B cell (primary cell): ENCODE data around the gene MFGE8. TPM values are rescaled to one million over a fixed set of nuclear protein-coding genes. Genes with fewer than 3 reads are reported as not detected.

Experiments
- ATAC-seq: fragments of 200-7000 bp; cut with Tn5 transposase; one replicate; pipeline ENCODE4 v1.10.0; 2021; ENCODE audit warnings: low read depth, mild to moderate bottlenecking, moderate number of reproducible peaks, moderate library complexity
- CTCF ChIA-PET: fragments of 350-600 bp; sonication (Branson Sonifier 250); formaldehyde crosslinking; loops from one replicate; lab custom pipeline; 2021; ENCODE audit warnings: antibody characterized with exemption, inconsistent platforms; lab: Charles Lee
- POLR2A ChIA-PET: fragments of 350-600 bp; sonication (Branson Sonifier 250); formaldehyde crosslinking; loops from one replicate; lab custom pipeline; 2021; ENCODE audit warnings: antibody characterized with exemption; lab: Charles Lee
- DNase-seq: peaks from one replicate; pipeline ENCODE4 v3.0.0; 2013
- H2AFZ ChIP-seq: 2 replicates; pipeline ENCODE4 v1.6.1; 2012; ENCODE audit warnings: mild to moderate bottlenecking, low read depth, low read length; ENCODE audit not compliant: insufficient read depth, poor library complexity, severe bottlenecking
- H3K27ac ChIP-seq, 2 donors: 1 replicate in 1 of 2; 2 replicates in 1 of 2; pipeline ENCODE4 v1.5.1; 2012 to 2013; ENCODE audit warnings: low read length in 2 of 2, mild to moderate bottlenecking in 2 of 2, moderate library complexity in 1 of 2
- H3K27me3 ChIP-seq, 4 experiments: fragments of 200-600 bp in 1 of 4; sonication (generic) in 1 of 4; replicated peaks in 1 of 4; 1 replicate in 2 of 4; 2 replicates in 2 of 4; pipeline versions ENCODE4 v1.6.1 to v1.7.0; 2013 to 2016; ENCODE audit warnings: low read length in 3 of 4, mild to moderate bottlenecking in 2 of 4, mixed read lengths in 1 of 4, moderate library complexity in 1 of 4; ENCODE audit not compliant: insufficient read depth in 4 of 4, control insufficient read depth in 3 of 4; ENCODE audit errors: control extremely low read depth in 1 of 4
- H3K36me3 ChIP-seq, 2 experiments: replicated peaks in 1 of 2; 1 replicate in 1 of 2; 2 replicates in 1 of 2; pipeline versions ENCODE4 v1.6.1 to v1.7.1; 2013; ENCODE audit warnings: low read length in 1 of 2; ENCODE audit not compliant: insufficient read depth in 2 of 2, control insufficient read depth in 1 of 2; ENCODE audit errors: control extremely low read depth in 1 of 2, extremely low read depth in 1 of 2
- H3K4me1 ChIP-seq, 2 donors: fragments of 200-600 bp in 1 of 2; sonication (generic) in 1 of 2; 1 replicate in 1 of 2; 2 replicates in 1 of 2; pipeline versions ENCODE4 v1.5.1 to v1.6.1; 2013 to 2017; ENCODE audit warnings: low read length in 2 of 2; ENCODE audit not compliant: control insufficient read depth in 2 of 2, insufficient read depth in 2 of 2
- H3K4me2 ChIP-seq: replicated peaks from 2 replicates; pipeline ENCODE3; 2012; ENCODE audit warnings: mild to moderate bottlenecking, low read depth, low read length; ENCODE audit not compliant: poor library complexity, severe bottlenecking
- H3K4me3 ChIP-seq, 5 experiments: fragments of 200-600 bp in 1 of 5; sonication (generic) in 1 of 5; 1 replicate in 3 of 5; 2 replicates in 2 of 5; pipeline versions ENCODE4 v1.5.1 to v1.7.0; 2011 to 2016; ENCODE audit warnings: low read length in 4 of 5, mild to moderate bottlenecking in 4 of 5, low read depth in 2 of 5, control low read depth in 1 of 5, moderate library complexity in 1 of 5; ENCODE audit not compliant: insufficient read depth in 1 of 5; ENCODE audit errors: control extremely low read depth in 1 of 5, extremely low read depth in 1 of 5
- H3K79me2 ChIP-seq: fragments of 200-600 bp; sonication (generic); one replicate; pipeline ENCODE4 v1.6.0; 2016; ENCODE audit warnings: low read length; ENCODE audit not compliant: control insufficient read depth, insufficient read depth
- H3K9ac ChIP-seq: fragments of 200-600 bp; sonication (generic); 2 replicates; pipeline ENCODE4 v1.6.1; 2017; ENCODE audit warnings: mild to moderate bottlenecking, low read length, moderate library complexity
- H3K9me3 ChIP-seq, 3 donors: one replicate each; pipeline versions ENCODE4 v1.6.1 to v1.7.1; 2013; ENCODE audit warnings: low read length in 2 of 3; ENCODE audit not compliant: control insufficient read depth in 2 of 3, insufficient read depth in 1 of 3; ENCODE audit errors: control extremely low read depth in 1 of 3
- H4K20me1 ChIP-seq: 2 replicates; pipeline ENCODE4 v1.6.0; 2012; ENCODE audit warnings: mild to moderate bottlenecking, low read length; ENCODE audit not compliant: insufficient read depth, control insufficient read depth, poor library complexity, severe bottlenecking
- H3K27ac Mint-ChIP-seq: one replicate; pipeline ENCODE4 v1.8.0; 2021; ENCODE audit warnings: mixed read lengths
- H3K27me3 Mint-ChIP-seq: one replicate; pipeline ENCODE4 v1.8.0; 2021; ENCODE audit warnings: mixed read lengths
- H3K4me1 Mint-ChIP-seq: one replicate; pipeline ENCODE4 v1.8.0; 2021; ENCODE audit warnings: mixed read lengths
- H3K4me3 Mint-ChIP-seq: one replicate; pipeline ENCODE4 v1.8.0; 2021; ENCODE audit warnings: mixed read lengths
- H3K9me3 Mint-ChIP-seq: one replicate; pipeline ENCODE4 v1.8.0; 2022; ENCODE audit warnings: mixed read lengths; ENCODE audit not compliant: insufficient read depth
- EZH2 ChIP-seq: IDR thresholded peaks from 2 replicates; pipeline ENCODE4 v1.6.1; 2012; ENCODE audit warnings: borderline replicate concordance, low read depth, mild to moderate bottlenecking, moderate library complexity, low read length; ENCODE audit not compliant: insufficient read depth, poor library complexity, severe bottlenecking
- WGBS: methylation state at CpG from one replicate; pipeline ENCODE4 v1.1.5; 2013; ENCODE audit warnings: missing lambda C conversion rate; ENCODE audit not compliant: insufficient coverage; 5-methylcytosine and 5-hydroxymethylcytosine counted together
- intact Hi-C: fragments of 100-400 bp; cut with micrococcal nuclease; formaldehyde crosslinking; loops from one replicate; pipeline ENCODE4 v1.10.0; 2022
- polyA plus RNA-seq: library from polyadenylated mRNA; depleted of rRNA; stranded (reverse); fragments of >200 nt; gene quantifications from 2 replicates; pipeline ENCODE4 v1.2.3, GENCODE V29; 2012
- total RNA-seq, 2 donors: library from RNA; stranded (reverse); fragments of 120-200 nt in 1 of 2; gene quantifications; 1 replicate in 1 of 2; 2 replicates in 1 of 2; pipeline versions ENCODE4 v1.2.3 to v1.2.4, GENCODE V29; 2013 to 2022
- TF ChIP-seq, protein P1 (sequence below): fragments of 200-600 bp; IDR thresholded peaks from one replicate; pipeline ENCODE4 v1.8.0; 2022; ENCODE audit warnings: antibody characterized with exemption, mild to moderate bottlenecking

MFGE8 gene
- total and polyA plus RNA-seq, 2 donors (not counting 1 experiment from before 2014, with no cell fraction given): 18.9 to 28.8 TPM

DNA sequence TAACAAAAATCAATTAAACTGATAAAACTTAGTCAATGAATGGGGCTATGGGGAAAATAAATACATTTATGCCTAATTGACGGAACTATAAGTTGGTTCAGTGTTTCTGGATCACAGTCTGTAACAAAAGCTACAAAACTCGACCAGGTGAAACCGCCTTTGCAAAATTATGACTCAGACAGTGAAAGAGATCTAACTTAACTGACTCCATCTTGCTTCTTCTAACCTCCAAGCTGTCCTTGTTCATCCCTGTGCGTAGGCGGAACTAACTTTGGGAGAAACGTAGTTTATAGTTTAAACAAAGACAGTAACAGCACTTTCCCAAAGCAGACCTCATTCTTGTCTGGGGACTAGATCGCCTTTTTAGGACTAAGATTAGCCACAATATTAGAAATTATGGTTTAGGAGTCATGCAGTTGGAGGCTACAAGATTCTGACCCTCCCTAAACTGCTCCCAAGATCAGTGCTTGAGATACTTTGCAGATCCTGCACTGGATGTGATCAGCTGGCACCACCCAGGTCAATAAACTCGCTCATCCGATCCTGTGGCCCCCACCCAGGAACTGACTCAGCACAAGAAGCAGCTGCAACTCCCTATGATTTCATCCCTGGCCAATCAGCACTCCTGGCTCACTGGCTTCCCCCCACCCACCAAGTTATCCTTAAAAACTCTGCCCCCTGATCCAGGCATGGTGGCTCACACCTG lies 7.2 kb upstream of the MFGE8 start:
- H3K27me3 Mint-ChIP-seq: peaks cover 52% of the 10 kb centered on the region
- H3K9ac ChIP-seq: no peak overlapping the region

DNA sequence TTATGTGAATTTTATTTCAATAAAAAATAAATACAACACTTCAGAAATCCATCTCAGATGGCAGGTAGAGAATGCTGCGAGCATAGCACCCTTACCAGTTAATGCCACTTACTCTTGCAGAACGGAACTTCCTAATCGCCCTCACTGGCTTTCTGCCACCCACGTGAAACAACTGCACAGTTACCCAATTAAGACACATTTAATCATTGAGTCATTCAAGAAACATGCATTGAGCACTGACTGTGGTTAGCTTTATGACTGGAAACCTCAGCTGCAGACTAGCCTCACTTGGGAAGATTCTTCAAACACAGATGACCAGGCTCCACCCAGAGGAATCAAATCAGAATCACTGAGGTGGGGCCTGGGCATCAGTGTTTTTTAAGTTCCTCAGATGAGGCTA lies 5.6 kb upstream of the MFGE8 start:
- DNase-seq (no peak), ATAC-seq (no peak)
- WGBS: 53% methylated on average over 4 of the region's 4 CpGs
- Mint-ChIP-seq H3K27me3 (peaks cover 45% of the 10 kb centered on the region), H3K4me3 (no peak overlapping the region), H3K27ac (no peak overlapping the region), H3K9me3 (no peaks in the 10 kb centered on the region), H3K4me1 (peaks cover under 1% of the 10 kb centered on the region)
- Histone ChIP-seq H3K4me3 (no peak overlapping the region), H3K36me3 (no peaks in the 10 kb centered on the region), H2AFZ (no peak overlapping the region), H3K27me3 (peaks cover 0 to 7% (median 0%) of the 10 kb centered on the region in 4 experiments), H3K9me3 (peaks cover 0 to 1% (median 0%) of the 10 kb centered on the region in 3 donors), H3K27ac (no peak overlapping the region), H3K9ac (no peak overlapping the region), H3K4me2 (no peak overlapping the region), H3K4me1 (peaks cover 0 to 3% of the 10 kb centered on the region in 2 donors), H3K79me2 (no peaks in the 10 kb centered on the region), H4K20me1 (no peaks in the 10 kb centered on the region)
- TF ChIP-seq EZH2: no peak
- TF ChIP-seq, protein P1, sequence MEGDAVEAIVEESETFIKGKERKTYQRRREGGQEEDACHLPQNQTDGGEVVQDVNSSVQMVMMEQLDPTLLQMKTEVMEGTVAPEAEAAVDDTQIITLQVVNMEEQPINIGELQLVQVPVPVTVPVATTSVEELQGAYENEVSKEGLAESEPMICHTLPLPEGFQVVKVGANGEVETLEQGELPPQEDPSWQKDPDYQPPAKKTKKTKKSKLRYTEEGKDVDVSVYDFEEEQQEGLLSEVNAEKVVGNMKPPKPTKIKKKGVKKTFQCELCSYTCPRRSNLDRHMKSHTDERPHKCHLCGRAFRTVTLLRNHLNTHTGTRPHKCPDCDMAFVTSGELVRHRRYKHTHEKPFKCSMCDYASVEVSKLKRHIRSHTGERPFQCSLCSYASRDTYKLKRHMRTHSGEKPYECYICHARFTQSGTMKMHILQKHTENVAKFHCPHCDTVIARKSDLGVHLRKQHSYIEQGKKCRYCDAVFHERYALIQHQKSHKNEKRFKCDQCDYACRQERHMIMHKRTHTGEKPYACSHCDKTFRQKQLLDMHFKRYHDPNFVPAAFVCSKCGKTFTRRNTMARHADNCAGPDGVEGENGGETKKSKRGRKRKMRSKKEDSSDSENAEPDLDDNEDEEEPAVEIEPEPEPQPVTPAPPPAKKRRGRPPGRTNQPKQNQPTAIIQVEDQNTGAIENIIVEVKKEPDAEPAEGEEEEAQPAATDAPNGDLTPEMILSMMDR: no peak
- ChIA-PET POLR2A (no interaction called here), CTCF (interaction anchor here (4.5 kb wide), 1 partner anchor 13 kb away, joined by 20 read pairs; no protein-coding TSS in a partner anchor)
- intact Hi-C loops: no loop called here

More for the DNA sequence above, 7.2 kb upstream of the MFGE8 start:
- CTCF ChIA-PET: interaction anchor here (0.5 to 4.5 kb wide), 2 partner anchors 15 to 138 kb away, joined by 4 to 20 read pairs; no protein-coding TSS in a partner anchor
- Histone ChIP-seq H3K4me2 (no peak overlapping the region), H3K4me1 (no peaks in the 10 kb centered on the region), H3K36me3 (no peaks in the 10 kb centered on the region), H4K20me1 (no peaks in the 10 kb centered on the region), H3K27me3 (peaks cover 0 to 7% (median 0%) of the 10 kb centered on the region in 4 experiments), H2AFZ (no peak overlapping the region), H3K27ac (no peak overlapping the region), H3K4me3 (no peak overlapping the region), H3K79me2 (no peaks in the 10 kb centered on the region), H3K9me3 (peaks cover 0 to 1% (median 0%) of the 10 kb centered on the region in 3 donors)
- no peak overlapping the region for H3K4me3 Mint-ChIP-seq
- no peaks in the 10 kb centered on the region for H3K9me3 Mint-ChIP-seq
- no peak overlapping the region for H3K27ac Mint-ChIP-seq
- ATAC-seq (no peak), DNase-seq (no peak)
- 56% methylated on average over 4 of the region's 9 CpGs for WGBS
- intact Hi-C loops: no loop called here
- POLR2A ChIA-PET: no interaction called here
- no peaks in the 10 kb centered on the region for H3K4me1 Mint-ChIP-seq
- TF ChIP-seq, protein P1: no peak
- no peak for TF ChIP-seq EZH2
